ENCODE data around the gene CTIF. TPM values are rescaled to one million over a fixed set of nuclear protein-coding genes. Genes with fewer than 3 reads are reported as not detected.

The CTIF gene
- polyA plus RNA-seq, 4 donors: 8.1 to 22.6 (median 11.3) TPM

DNA sequence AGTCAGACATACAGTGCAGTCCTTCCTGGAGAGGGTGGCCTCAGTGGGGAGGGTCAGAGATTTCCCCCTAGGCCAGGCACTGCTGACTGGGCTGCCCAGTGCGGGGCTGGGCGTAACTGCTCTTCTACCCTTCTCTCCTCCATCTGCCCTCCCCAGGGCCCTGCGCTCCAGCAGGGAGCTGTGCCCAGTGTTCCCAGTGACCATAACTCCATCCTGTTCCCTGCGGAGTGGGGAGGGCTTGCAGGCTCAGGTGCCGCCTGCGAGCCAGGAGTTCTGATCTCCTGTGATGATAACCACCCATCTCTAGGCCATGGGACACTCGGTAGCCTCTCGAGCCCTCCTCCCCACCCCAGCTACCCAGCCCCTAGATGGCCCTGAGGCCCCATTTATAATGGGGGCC lies 304.3 kb downstream of the CTIF start:
- 86 to 95% (median 90%) methylated on average over 6 to 8 of the region's 8 CpGs for WGBS, 3 donors
- Histone ChIP-seq H3K27ac (ENCODE audit: low read depth in 1 of 3, low read length in 2 of 3) (peak overlapping the region in 2 of 3 donors; percentile 12 to 86), H3K4me1 (ENCODE audit: control insufficient read depth in 3 of 3, insufficient read depth in 2 of 3, low read depth in 1 of 3, low read length in 2 of 3) (peaks cover 0 to 63% (median 8%) of the 10 kb centered on the region in 3 donors), H3K9me3 (ENCODE audit: control insufficient read depth in 2 of 2, insufficient read depth in 1 of 2, low read depth in 1 of 2, low read length in 1 of 2) (no peaks in the 10 kb centered on the region), H3K36me3 (ENCODE audit: control insufficient read depth in 3 of 3, insufficient read depth in 2 of 3, low read depth in 1 of 3, low read length in 3 of 3) (peaks cover 0 to 13% (median 0%) of the 10 kb centered on the region in 3 donors), H3K4me3 (ENCODE audit: low read depth in 1 of 3, low read length in 3 of 3) (no peak overlapping the region), H3K27me3 (ENCODE audit: control insufficient read depth in 3 of 3, insufficient read depth in 3 of 3, low read length in 3 of 3) (no peaks in the 10 kb centered on the region)
- no peak for DNase-seq
- no peak for FAIRE-seq

DNA sequence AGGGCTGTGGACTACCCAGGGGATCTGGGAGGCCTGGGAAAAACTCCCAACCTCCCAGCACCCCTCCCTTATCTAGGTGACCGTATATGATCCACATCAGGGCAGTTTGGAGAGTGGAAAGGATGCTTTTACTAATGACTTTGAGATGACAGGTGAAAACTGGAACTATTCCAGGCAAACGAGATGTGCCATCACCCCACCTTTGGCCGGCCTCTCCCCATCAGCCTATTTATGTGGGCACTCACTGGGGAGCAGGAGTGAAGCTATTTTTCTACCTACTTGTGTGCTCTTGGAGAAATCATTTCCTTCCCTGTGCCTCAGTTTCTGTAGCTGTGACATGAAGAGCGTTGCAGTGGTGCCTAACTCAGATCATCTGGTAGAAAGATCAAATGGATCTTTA lies 304.8 kb downstream of the CTIF start:
- no peaks in the 10 kb centered on the region for H3K9me3 ChIP-seq (ENCODE audit: control insufficient read depth in 2 of 2, insufficient read depth in 1 of 2, low read depth in 1 of 2, low read length in 1 of 2)
- no peak overlapping the region for H3K4me3 ChIP-seq (ENCODE audit: low read depth in 1 of 3, low read length in 3 of 3)
- H3K4me1 ChIP-seq (ENCODE audit: control insufficient read depth in 3 of 3, insufficient read depth in 2 of 3, low read depth in 1 of 3, low read length in 2 of 3): peaks cover 0 to 59% (median 8%) of the 10 kb centered on the region in 3 donors
- FAIRE-seq (no peak), DNase-seq (no peak)
- H3K27me3 ChIP-seq (ENCODE audit: control insufficient read depth in 3 of 3, insufficient read depth in 3 of 3, low read length in 3 of 3): no peaks in the 10 kb centered on the region
- H3K27ac ChIP-seq (ENCODE audit: low read depth in 1 of 3, low read length in 2 of 3): peak overlapping the region in 2 of 3 donors; percentile 12 to 86
- peaks cover 0 to 15% (median 0%) of the 10 kb centered on the region in 3 donors for H3K36me3 ChIP-seq (ENCODE audit: control insufficient read depth in 3 of 3, insufficient read depth in 2 of 3, low read depth in 1 of 3, low read length in 3 of 3)
- WGBS, 3 donors: 69 to 77% (median 71%) methylated on average over 4 of the region's 4 CpGs

- peaks cover 0 to 15% (median 0%) of the 10 kb centered on the region in 3 donors for H3K36me3 ChIP-seq (ENCODE audit: control insufficient read depth in 3 of 3, insufficient read depth in 2 of 3, low read depth in 1 of 3, low read length in 3 of 3)
- no peak overlapping the region for H3K27ac ChIP-seq (ENCODE audit: low read depth in 1 of 3, low read length in 2 of 3)
- FAIRE-seq: no peak
- DNase-seq: no peak
- peaks cover 0 to 52% (median 8%) of the 10 kb centered on the region in 3 donors for H3K4me1 ChIP-seq (ENCODE audit: control insufficient read depth in 3 of 3, insufficient read depth in 2 of 3, low read depth in 1 of 3, low read length in 2 of 3)
- 94 to 96% (median 95%) methylated on average over 9 of the region's 9 CpGs for WGBS, 3 donors
- H3K27me3 ChIP-seq (ENCODE audit: control insufficient read depth in 3 of 3, insufficient read depth in 3 of 3, low read length in 3 of 3): no peaks in the 10 kb centered on the region
- H3K9me3 ChIP-seq (ENCODE audit: control insufficient read depth in 2 of 2, insufficient read depth in 1 of 2, low read depth in 1 of 2, low read length in 1 of 2): no peaks in the 10 kb centered on the region
- H3K4me3 ChIP-seq (ENCODE audit: low read depth in 1 of 3, low read length in 3 of 3): no peak overlapping the region
These were observed 305.4 kb downstream of the CTIF start for GRCh38 chr18:48844271-48844670.

- 77 to 82% (median 78%) methylated on average over 4 of the region's 4 CpGs for WGBS, 3 donors
- Histone ChIP-seq H3K4me3 (ENCODE audit: low read depth in 1 of 3, low read length in 3 of 3) (no peak overlapping the region), H3K4me1 (ENCODE audit: control insufficient read depth in 3 of 3, insufficient read depth in 2 of 3, low read depth in 1 of 3, low read length in 2 of 3) (peaks cover 0 to 43% (median 8%) of the 10 kb centered on the region in 3 donors), H3K36me3 (ENCODE audit: control insufficient read depth in 3 of 3, insufficient read depth in 2 of 3, low read depth in 1 of 3, low read length in 3 of 3) (peaks cover 0 to 12% (median 0%) of the 10 kb centered on the region in 3 donors), H3K27ac (ENCODE audit: low read depth in 1 of 3, low read length in 2 of 3) (no peak overlapping the region), H3K9me3 (ENCODE audit: control insufficient read depth in 2 of 2, insufficient read depth in 1 of 2, low read depth in 1 of 2, low read length in 1 of 2) (no peaks in the 10 kb centered on the region), H3K27me3 (ENCODE audit: control insufficient read depth in 3 of 3, insufficient read depth in 3 of 3, low read length in 3 of 3) (no peaks in the 10 kb centered on the region)
- FAIRE-seq (no peak), DNase-seq (peak; percentile 37 to 41)
These were observed 306.3 kb downstream of the CTIF start for GRCh38 chr18:48845174-48845573.

- Histone ChIP-seq H3K27me3 (ENCODE audit: control insufficient read depth in 3 of 3, insufficient read depth in 3 of 3, low read length in 3 of 3) (no peaks in the 10 kb centered on the region), H3K36me3 (ENCODE audit: control insufficient read depth in 3 of 3, insufficient read depth in 2 of 3, low read depth in 1 of 3, low read length in 3 of 3) (peaks cover 0 to 18% (median 0%) of the 10 kb centered on the region in 3 donors), H3K27ac (ENCODE audit: low read depth in 1 of 3, low read length in 2 of 3) (no peak overlapping the region), H3K9me3 (ENCODE audit: control insufficient read depth in 2 of 2, insufficient read depth in 1 of 2, low read depth in 1 of 2, low read length in 1 of 2) (no peaks in the 10 kb centered on the region), H3K4me1 (ENCODE audit: control insufficient read depth in 3 of 3, insufficient read depth in 2 of 3, low read depth in 1 of 3, low read length in 2 of 3) (peaks cover 0 to 45% (median 8%) of the 10 kb centered on the region in 3 donors), H3K4me3 (ENCODE audit: low read depth in 1 of 3, low read length in 3 of 3) (no peak overlapping the region)
- DNase-seq (no peak), FAIRE-seq (no peak)
- 94 to 98% (median 94%) methylated on average over 2 of the region's 2 CpGs for WGBS, 3 donors
These were observed 307.6 kb downstream of the CTIF start for GRCh38 chr18:48846423-48846932.

DNA sequence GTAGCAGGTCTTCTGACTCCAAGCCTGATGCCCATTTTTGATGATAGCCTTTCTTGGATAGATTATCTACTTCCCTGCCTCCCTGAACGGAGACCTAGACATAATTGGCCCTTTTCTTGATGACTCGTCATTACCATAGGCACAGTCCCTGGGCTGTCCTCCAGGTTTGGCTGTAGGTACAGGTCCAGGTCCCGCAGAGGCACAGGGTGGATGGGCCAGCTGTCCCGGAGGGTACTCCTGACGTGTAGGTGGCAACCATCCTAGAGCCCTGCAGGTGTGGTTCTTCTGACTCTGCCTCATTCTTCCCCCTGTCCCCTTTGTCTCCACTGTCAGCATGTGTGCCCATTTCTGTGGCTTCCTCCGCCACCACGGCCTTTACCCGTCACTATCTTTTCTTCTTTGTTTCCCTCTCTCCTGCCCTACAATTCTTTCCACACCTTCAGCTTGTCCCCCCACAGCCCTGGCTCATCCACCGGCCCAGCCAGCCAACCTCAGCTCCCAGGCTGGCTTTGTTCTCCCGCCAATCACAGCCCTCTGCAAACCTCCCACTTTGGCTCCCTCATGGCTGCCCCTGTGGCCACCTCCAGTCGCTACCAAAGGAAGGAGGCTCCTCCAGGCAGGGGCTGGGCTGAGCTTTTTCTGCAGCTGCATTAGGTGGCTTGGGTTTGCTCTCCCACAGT lies 309.1 kb downstream of the CTIF start:
- no peak overlapping the region for H3K4me3 ChIP-seq (ENCODE audit: low read depth in 1 of 3, low read length in 3 of 3)
- no peak for DNase-seq
- peaks cover 0 to 36% (median 2%) of the 10 kb centered on the region in 3 donors for H3K4me1 ChIP-seq (ENCODE audit: control insufficient read depth in 3 of 3, insufficient read depth in 2 of 3, low read depth in 1 of 3, low read length in 2 of 3)
- H3K9me3 ChIP-seq (ENCODE audit: control insufficient read depth in 2 of 2, insufficient read depth in 1 of 2, low read depth in 1 of 2, low read length in 1 of 2): no peaks in the 10 kb centered on the region
- H3K36me3 ChIP-seq (ENCODE audit: control insufficient read depth in 3 of 3, insufficient read depth in 2 of 3, low read depth in 1 of 3, low read length in 3 of 3): peaks cover 0 to 20% (median 0%) of the 10 kb centered on the region in 3 donors
- no peak for FAIRE-seq
- no peaks in the 10 kb centered on the region for H3K27me3 ChIP-seq (ENCODE audit: control insufficient read depth in 3 of 3, insufficient read depth in 3 of 3, low read length in 3 of 3)
- 85 to 92% (median 87%) methylated on average over 10 to 11 of the region's 11 CpGs for WGBS, 3 donors
- peak overlapping the region in 1 of 3 donors; percentile 41 for H3K27ac ChIP-seq (ENCODE audit: low read depth in 1 of 3, low read length in 2 of 3)

DNA sequence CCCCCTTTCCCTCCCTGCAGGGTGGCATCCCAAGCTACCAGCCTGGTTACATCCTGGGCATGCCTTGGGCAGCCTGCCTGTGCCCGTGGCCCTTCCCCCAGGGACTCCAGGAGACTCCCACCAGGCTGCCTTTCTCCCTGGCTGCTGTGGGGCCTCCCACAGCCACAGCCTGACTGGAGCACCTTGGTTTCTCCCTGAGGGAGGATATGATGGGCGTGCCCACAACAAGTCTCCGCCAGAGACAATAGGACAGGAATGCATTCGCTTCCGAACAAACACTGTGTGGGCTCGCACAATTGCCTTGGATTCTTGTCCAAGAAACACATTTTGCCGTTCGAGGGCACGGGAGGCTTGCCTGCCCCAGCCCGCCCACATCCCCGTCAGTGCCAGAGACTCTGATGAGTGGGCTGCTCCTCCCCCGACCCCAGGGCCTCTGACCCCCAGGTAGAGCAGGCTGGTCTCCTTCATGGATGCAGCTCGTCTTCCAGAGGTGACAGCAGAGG lies 309.9 kb downstream of the CTIF start:
- WGBS, 3 donors: 85 to 93% (median 91%) methylated on average over 13 of the region's 13 CpGs
- no peak overlapping the region for H3K4me3 ChIP-seq (ENCODE audit: low read depth in 1 of 3, low read length in 3 of 3)
- H3K4me1 ChIP-seq (ENCODE audit: control insufficient read depth in 3 of 3, insufficient read depth in 2 of 3, low read depth in 1 of 3, low read length in 2 of 3): peaks cover 0 to 29% (median 2%) of the 10 kb centered on the region in 3 donors
- H3K27me3 ChIP-seq (ENCODE audit: control insufficient read depth in 3 of 3, insufficient read depth in 3 of 3, low read length in 3 of 3): no peaks in the 10 kb centered on the region
- peak overlapping the region in 1 of 3 donors; percentile 41 for H3K27ac ChIP-seq (ENCODE audit: low read depth in 1 of 3, low read length in 2 of 3)
- DNase-seq: no peak
- FAIRE-seq: no peak
- no peaks in the 10 kb centered on the region for H3K9me3 ChIP-seq (ENCODE audit: control insufficient read depth in 2 of 2, insufficient read depth in 1 of 2, low read depth in 1 of 2, low read length in 1 of 2)
- peaks cover 0 to 19% (median 0%) of the 10 kb centered on the region in 3 donors for H3K36me3 ChIP-seq (ENCODE audit: control insufficient read depth in 3 of 3, insufficient read depth in 2 of 3, low read depth in 1 of 3, low read length in 3 of 3)

DNA sequence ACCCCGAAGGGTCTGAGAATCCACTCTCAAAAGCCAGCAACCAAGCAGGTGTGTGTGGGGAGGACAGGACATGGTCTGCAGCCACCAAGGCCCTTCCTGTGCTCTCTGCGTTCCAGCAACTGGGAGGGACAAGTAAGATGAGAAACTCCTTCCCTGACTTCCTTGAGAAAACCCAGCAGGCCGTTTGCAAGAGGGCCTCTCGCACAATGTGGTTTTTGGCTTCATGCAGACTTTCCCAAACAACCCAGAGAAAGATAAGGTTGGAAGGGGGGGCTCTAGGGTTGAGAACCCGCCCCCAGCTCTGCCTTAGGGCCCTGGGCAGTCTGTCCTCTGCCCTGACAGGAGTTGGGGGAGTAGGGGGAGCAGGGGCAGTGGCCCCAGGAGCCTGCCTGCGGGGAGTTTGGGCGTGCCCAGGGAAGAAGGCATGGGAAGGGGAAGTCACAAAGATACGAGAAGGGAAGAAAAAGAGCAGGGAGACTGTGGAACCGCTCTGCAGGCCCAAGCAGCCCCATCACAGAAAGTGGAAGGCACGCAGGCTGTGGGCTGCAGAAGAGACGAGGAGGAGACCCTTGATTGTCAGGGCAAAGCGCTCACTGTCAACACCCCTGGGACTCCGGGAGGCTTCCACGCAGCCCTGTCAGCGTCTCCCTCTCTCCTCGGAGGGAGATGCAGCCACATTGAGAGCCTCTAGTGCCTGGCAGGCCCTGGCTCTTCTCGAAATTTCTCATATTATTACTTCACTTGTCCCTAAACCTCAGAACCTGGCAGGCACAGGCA lies 312.2 kb downstream of the CTIF start:
- H3K36me3 ChIP-seq (ENCODE audit: control insufficient read depth in 3 of 3, insufficient read depth in 2 of 3, low read depth in 1 of 3, low read length in 3 of 3): peaks cover 0 to 25% (median 0%) of the 10 kb centered on the region in 3 donors
- H3K9me3 ChIP-seq (ENCODE audit: control insufficient read depth in 2 of 2, insufficient read depth in 1 of 2, low read depth in 1 of 2, low read length in 1 of 2): no peaks in the 10 kb centered on the region
- FAIRE-seq (no peak), DNase-seq (no peak)
- H3K27me3 ChIP-seq (ENCODE audit: control insufficient read depth in 3 of 3, insufficient read depth in 3 of 3, low read length in 3 of 3): no peaks in the 10 kb centered on the region
- peak overlapping the region in 2 of 3 donors; percentile 4 to 39 for H3K27ac ChIP-seq (ENCODE audit: low read depth in 1 of 3, low read length in 2 of 3)
- H3K4me3 ChIP-seq (ENCODE audit: low read depth in 1 of 3, low read length in 3 of 3): no peak overlapping the region
- 58 to 86% (median 83%) methylated on average over 15 to 17 of the region's 17 CpGs for WGBS, 3 donors
- peaks cover 0 to 17% (median 0%) of the 10 kb centered on the region in 3 donors for H3K4me1 ChIP-seq (ENCODE audit: control insufficient read depth in 3 of 3, insufficient read depth in 2 of 3, low read depth in 1 of 3, low read length in 2 of 3)

Measured in small intestine (tissue), 7 donors.